HL-60 (cell line): ENCODE data around the gene DDX18.

ENCODE experiments used
- GABPA ChIP-seq: IDR thresholded peaks from 2 replicates; pipeline ENCODE4 v1.6.1; 2012; ENCODE audit warnings: low read depth
- POLR2AphosphoS5 ChIP-seq: IDR thresholded peaks from 2 replicates; pipeline ENCODE4 v1.6.1; 2012; ENCODE audit warnings: low read depth
- SPI1 ChIP-seq: IDR thresholded peaks from 2 replicates; pipeline ENCODE4 v1.6.1; 2012; ENCODE audit warnings: low read depth, mild to moderate bottlenecking, borderline replicate concordance
- TF ChIP-seq, protein P1 (sequence below): IDR thresholded peaks from one replicate; pipeline ENCODE4 v1.5.1; 2011; ENCODE audit warnings: low read length, control low read depth, inconsistent platforms; ENCODE audit not compliant: insufficient read depth

DNA sequence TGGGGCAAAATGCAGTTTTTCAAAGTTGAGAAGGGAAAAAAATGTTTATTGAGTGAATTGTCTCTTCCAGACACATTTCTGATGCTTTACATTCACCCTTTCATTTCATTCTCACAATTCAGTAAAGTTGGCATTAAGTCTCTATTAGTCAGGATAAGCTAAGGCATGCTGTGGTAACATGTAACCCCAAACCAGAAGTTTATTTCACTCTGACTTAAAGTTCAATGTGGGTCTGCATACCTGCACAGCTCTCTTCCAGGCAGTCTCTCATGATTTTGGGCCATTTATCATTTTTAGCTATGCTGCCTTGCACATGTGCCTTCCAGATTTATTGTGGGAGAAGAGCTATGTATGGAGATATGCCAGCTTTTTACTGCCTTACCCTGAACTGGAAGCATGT lies 48.0 kb downstream of the DDX18 start:
- TF ChIP-seq, protein P1, sequence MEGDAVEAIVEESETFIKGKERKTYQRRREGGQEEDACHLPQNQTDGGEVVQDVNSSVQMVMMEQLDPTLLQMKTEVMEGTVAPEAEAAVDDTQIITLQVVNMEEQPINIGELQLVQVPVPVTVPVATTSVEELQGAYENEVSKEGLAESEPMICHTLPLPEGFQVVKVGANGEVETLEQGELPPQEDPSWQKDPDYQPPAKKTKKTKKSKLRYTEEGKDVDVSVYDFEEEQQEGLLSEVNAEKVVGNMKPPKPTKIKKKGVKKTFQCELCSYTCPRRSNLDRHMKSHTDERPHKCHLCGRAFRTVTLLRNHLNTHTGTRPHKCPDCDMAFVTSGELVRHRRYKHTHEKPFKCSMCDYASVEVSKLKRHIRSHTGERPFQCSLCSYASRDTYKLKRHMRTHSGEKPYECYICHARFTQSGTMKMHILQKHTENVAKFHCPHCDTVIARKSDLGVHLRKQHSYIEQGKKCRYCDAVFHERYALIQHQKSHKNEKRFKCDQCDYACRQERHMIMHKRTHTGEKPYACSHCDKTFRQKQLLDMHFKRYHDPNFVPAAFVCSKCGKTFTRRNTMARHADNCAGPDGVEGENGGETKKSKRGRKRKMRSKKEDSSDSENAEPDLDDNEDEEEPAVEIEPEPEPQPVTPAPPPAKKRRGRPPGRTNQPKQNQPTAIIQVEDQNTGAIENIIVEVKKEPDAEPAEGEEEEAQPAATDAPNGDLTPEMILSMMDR = no peak
- no peak for TF ChIP-seq SPI1
- TF ChIP-seq GABPA = no peak
- TF ChIP-seq POLR2AphosphoS5 = no peak
